GM10266 (cell line): ENCODE results near the gene POU4F3.
A peak's percentile ranks its signal among the peaks of the same experiment; 100 is the strongest.

Source experiments
- DNase-seq: peaks from one replicate; pipeline ENCODE4 v3.0.0; 2012; ENCODE audit errors: extremely low spot score
- CTCF ChIP-seq: IDR thresholded peaks from 2 replicates; pipeline ENCODE4 v1.5.1; 2012; ENCODE audit warnings: mild to moderate bottlenecking, low read depth; ENCODE audit not compliant: control insufficient read depth, insufficient read depth; ENCODE audit errors: missing control alignments

POU4F3 gene

GRCh38 chr5:146339715-146340259 lies 1.1 kb downstream of the POU4F3 start:
- no peak for DNase-seq
- no peak for TF ChIP-seq CTCF

- TF ChIP-seq CTCF, result no peak
- peak; percentile 70 for DNase-seq
These were observed 1.8 kb downstream of the POU4F3 start for GRCh38 chr5:146340260-146341081.

GRCh38 chr5:146341854-146342253 lies 3.2 kb downstream of the POU4F3 start:
- no peak for TF ChIP-seq CTCF
- no peak for DNase-seq

- no peak for DNase-seq
- TF ChIP-seq CTCF, result no peak
These were observed 3.9 kb downstream of the POU4F3 start for GRCh38 chr5:146342519-146342881.

GRCh38 chr5:146342882-146343865 lies 4.5 kb downstream of the POU4F3 start:
- DNase-seq, result no peak
- TF ChIP-seq CTCF, result no peak

GRCh38 chr5:146344155-146345118 lies 5.8 kb downstream of the POU4F3 start:
- no peak for DNase-seq

More at GRCh38 chr5:146344155-146345118, 5.8 kb downstream of the POU4F3 start:
- no peak for TF ChIP-seq CTCF
